ENCODE data around the gene NT5M. TPM values are rescaled to one million over a fixed set of nuclear protein-coding genes. Genes with fewer than 3 reads are reported as not detected.

The NT5M gene
- total RNA-seq, 1 donor from 2014 or later, result 1.5 TPM

GRCh38 chr17:17395885-17396284 lies 92.7 kb downstream of the NT5M start:
- Histone ChIP-seq H3K9ac (ENCODE audit: low read length) (no peak overlapping the region), H3K27ac (ENCODE audit: low read depth, low read length) (no peak overlapping the region), H3K36me3 (ENCODE audit: insufficient read depth, low read length) (no peaks in the 10 kb centered on the region), H3K4me2 (ENCODE audit: low read length) (no peak overlapping the region), H4K20me1 (ENCODE audit: insufficient read depth, low read length) (no peaks in the 10 kb centered on the region), H3K27me3 (ENCODE audit: insufficient read depth, low read length) (no peaks in the 10 kb centered on the region), H3K4me3 (ENCODE audit: insufficient read depth, low read depth, low read length) (no peak overlapping the region), H3K4me1 (ENCODE audit: insufficient read depth, low read length) (no peaks in the 10 kb centered on the region), H3K9me3 (ENCODE audit: insufficient read depth, low read depth, low read length) (no peaks in the 10 kb centered on the region), H2AFZ (ENCODE audit: low read depth, low read length) (no peak overlapping the region), H3K79me2 (ENCODE audit: insufficient read depth, low read length) (no peaks in the 10 kb centered on the region)
- Mint-ChIP-seq H3K27ac (ENCODE audit: unreplicated experiment) (no peak overlapping the region), H3K36me3 (ENCODE audit: low read depth, unreplicated experiment) (no peaks in the 10 kb centered on the region), H3K4me3 (ENCODE audit: unreplicated experiment) (no peak overlapping the region), H3K4me1 (ENCODE audit: low read depth, unreplicated experiment) (peaks cover 3% of the 10 kb centered on the region), H3K27me3 (ENCODE audit: low read depth, unreplicated experiment) (peaks cover 27% of the 10 kb centered on the region), H3K9me3 (ENCODE audit: unreplicated experiment) (peaks cover 4% of the 10 kb centered on the region)
- no peak for FAIRE-seq
- DNase-seq (ENCODE audit: low read depth), result no peak
- no peak for TF ChIP-seq CTCF (IDR thresholded peaks at IDR 0.05; ENCODE audit: insufficient read depth, low read depth, low read length)
- TF ChIP-seq EZH2 (IDR thresholded peaks at IDR 0.05; ENCODE audit: insufficient read depth, low read length), result no peak

Other genes starting within 250 kb of the NT5M start
- 0.31 and 0.64 TPM in 2 replicates for gene PLD6, start 97.0 kb upstream of the NT5M start, total RNA-seq
- gene FLCN, start 66.2 kb upstream of the NT5M start, total RNA-seq, result 34.2 and 40.0 TPM in 2 replicates
- 68.3 and 76.8 TPM in 2 replicates for gene COPS3, start 22.1 kb upstream of the NT5M start, total RNA-seq
- 7.7 and 9.4 TPM in 2 replicates for gene MED9, start 173.6 kb downstream of the NT5M start, total RNA-seq
- 0.48 and 0.77 TPM in 2 replicates for gene RASD1, start 193.0 kb downstream of the NT5M start, total RNA-seq

Measured in astrocyte (in vitro differentiated cells and primary cell).